ENCODE results near the gene TTC39C.

GRCh38 chr18:24014986-24015638 lies 558 bp downstream of the TTC39C start:
- peak; percentile 49; the same call in 1 of the 2 replicates for TF ChIP-seq POLR2AphosphoS5 (IDR thresholded peaks at IDR 0.05; ENCODE audit: borderline replicate concordance, low read depth, low read length)
- no peak for TF ChIP-seq EZH2 (IDR thresholded peaks at IDR 0.05)

Data from SK-N-MC (cell line).